Measurements from ENCODE around the gene PSMC2.

PSMC2 gene

GRCh38 chr7:103338864-103339263 is 8.6 kb upstream of the PSMC2 start:
- no peaks in the 10 kb centered on the region for H3K9me3 ChIP-seq (ENCODE audit: control insufficient read depth in 2 of 2, low read length in 2 of 2)
- no peak overlapping the region for H3K4me3 ChIP-seq (ENCODE audit: low read length in 2 of 2)
- H3K27ac ChIP-seq (ENCODE audit: low read length): no peak overlapping the region
- H3K9ac ChIP-seq (ENCODE audit: low read length in 2 of 2): no peak overlapping the region
- peaks cover 4% of the 10 kb centered on the region for H3K4me1 ChIP-seq (ENCODE audit: control insufficient read depth, insufficient read depth, low read length)
- peaks cover 11 to 31% of the 10 kb centered on the region in 2 donors for H3K36me3 ChIP-seq (ENCODE audit: control insufficient read depth in 2 of 2, insufficient read depth in 2 of 2, low read length in 2 of 2)
- no peaks in the 10 kb centered on the region for H3K27me3 ChIP-seq (ENCODE audit: control insufficient read depth in 1 of 2, insufficient read depth in 2 of 2, low read length in 2 of 2)

DNA sequence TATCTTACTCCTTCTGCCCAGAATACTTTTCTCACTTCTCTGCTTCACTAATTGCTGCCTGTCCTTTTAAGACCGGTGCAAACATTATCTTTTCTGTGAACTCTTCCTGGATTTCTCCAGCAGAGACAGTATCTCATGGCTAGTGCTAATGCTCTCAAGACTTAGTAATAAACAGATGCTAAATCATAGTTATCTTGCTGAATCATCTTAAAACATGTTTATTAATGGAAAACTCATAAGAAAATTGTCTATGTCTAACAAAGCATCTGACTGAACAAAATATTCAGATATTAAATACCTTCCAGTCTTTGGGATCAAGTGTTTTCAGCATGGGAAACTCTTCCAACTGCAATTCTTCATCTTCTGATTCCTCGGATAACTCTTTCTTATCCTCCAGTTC is 6.0 kb upstream of the PSMC2 start:
- Histone ChIP-seq H3K27me3 (ENCODE audit: control insufficient read depth in 1 of 2, insufficient read depth in 2 of 2, low read length in 2 of 2) (no peaks in the 10 kb centered on the region), H3K27ac (ENCODE audit: low read length) (no peak overlapping the region), H3K4me1 (ENCODE audit: control insufficient read depth, insufficient read depth, low read length) (peaks cover 4% of the 10 kb centered on the region), H3K9ac (ENCODE audit: low read length in 2 of 2) (no peak overlapping the region), H3K4me3 (ENCODE audit: low read length in 2 of 2) (no peak overlapping the region), H3K36me3 (ENCODE audit: control insufficient read depth in 2 of 2, insufficient read depth in 2 of 2, low read length in 2 of 2) (peaks cover 8 to 30% of the 10 kb centered on the region in 2 donors), H3K9me3 (ENCODE audit: control insufficient read depth in 2 of 2, low read length in 2 of 2) (no peaks in the 10 kb centered on the region)

DNA sequence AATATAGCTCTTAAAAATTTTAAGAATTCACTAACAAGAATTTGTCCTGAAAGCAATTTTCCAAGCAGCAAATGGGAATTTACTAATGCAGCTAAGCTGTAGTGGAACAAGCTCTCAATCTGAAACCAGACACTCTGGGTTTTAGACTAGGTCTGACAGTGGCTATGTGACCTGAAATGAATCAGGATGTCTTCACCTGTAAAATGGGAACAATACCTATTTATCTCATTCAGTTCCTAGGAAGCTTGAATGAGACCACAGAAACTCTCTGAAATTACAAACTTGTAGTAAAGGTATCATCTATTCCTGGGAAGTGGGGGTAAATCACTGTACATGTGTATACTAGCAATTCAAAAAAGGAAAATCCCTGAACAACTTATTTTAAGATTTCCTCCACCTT is 4.1 kb upstream of the PSMC2 start:
- Histone ChIP-seq H3K4me3 (ENCODE audit: low read length in 2 of 2) (peak overlapping the region; percentile 69 to 90), H3K9ac (ENCODE audit: low read length in 2 of 2) (peak overlapping the region; percentile 81 to 87), H3K27ac (ENCODE audit: low read length) (no peak overlapping the region), H3K4me1 (ENCODE audit: control insufficient read depth, insufficient read depth, low read length) (peaks cover 5% of the 10 kb centered on the region), H3K9me3 (ENCODE audit: control insufficient read depth in 2 of 2, low read length in 2 of 2) (no peaks in the 10 kb centered on the region), H3K27me3 (ENCODE audit: control insufficient read depth in 1 of 2, insufficient read depth in 2 of 2, low read length in 2 of 2) (no peaks in the 10 kb centered on the region), H3K36me3 (ENCODE audit: control insufficient read depth in 2 of 2, insufficient read depth in 2 of 2, low read length in 2 of 2) (peaks cover 0 to 16% of the 10 kb centered on the region in 2 donors)

- H3K4me3 ChIP-seq (ENCODE audit: low read length in 2 of 2): peak overlapping the region; percentile 69 to 90
- H3K27me3 ChIP-seq (ENCODE audit: control insufficient read depth in 1 of 2, insufficient read depth in 2 of 2, low read length in 2 of 2): no peaks in the 10 kb centered on the region
- H3K36me3 ChIP-seq (ENCODE audit: control insufficient read depth in 2 of 2, insufficient read depth in 2 of 2, low read length in 2 of 2): peaks cover 0 to 16% of the 10 kb centered on the region in 2 donors
- peak overlapping the region; percentile 81 to 87 for H3K9ac ChIP-seq (ENCODE audit: low read length in 2 of 2)
- no peaks in the 10 kb centered on the region for H3K9me3 ChIP-seq (ENCODE audit: control insufficient read depth in 2 of 2, low read length in 2 of 2)
- peak overlapping the region; percentile 74 for H3K27ac ChIP-seq (ENCODE audit: low read length)
- peaks cover 9% of the 10 kb centered on the region for H3K4me1 ChIP-seq (ENCODE audit: control insufficient read depth, insufficient read depth, low read length)
Observed at GRCh38 chr7:103343758-103344452, 3.5 kb upstream of the PSMC2 start.

DNA sequence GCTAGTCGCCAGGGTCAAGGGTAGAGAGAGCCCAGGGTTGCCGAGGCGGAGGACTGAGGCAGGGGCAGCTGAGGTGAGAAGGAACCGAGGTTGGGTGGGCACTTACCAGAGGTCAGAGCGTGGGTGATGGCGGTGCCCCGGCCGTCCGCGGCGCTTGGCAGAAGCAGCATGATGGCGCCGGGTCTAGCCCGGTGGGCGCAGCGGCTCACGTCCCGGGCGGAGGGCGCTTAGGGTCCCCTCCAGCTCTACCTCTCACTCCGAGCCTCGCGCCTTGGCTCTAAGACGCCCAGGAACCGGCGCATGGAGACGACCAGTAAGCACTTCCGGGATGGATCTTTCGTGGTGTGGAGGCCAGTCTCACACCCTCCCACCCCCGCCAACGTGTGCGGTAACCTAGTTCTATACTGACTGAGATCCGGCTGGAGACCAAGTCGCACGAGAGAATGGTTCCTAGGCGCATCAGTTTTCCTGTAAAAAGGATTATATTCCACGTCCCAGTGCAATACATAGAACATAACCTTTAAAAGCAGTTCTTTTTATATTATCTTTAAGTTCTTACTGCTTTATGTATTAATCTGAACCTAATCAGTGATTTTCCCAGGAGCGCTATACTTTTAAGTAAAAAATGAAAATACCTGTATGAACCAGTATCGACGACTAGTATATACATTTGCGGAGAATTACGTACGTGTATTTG is 2.8 kb upstream of the PSMC2 start, which contains the start of gene DNAJC2:
Gene DNAJC2 (minus strand): TSS at position 315 of the 697 bp plus-strand sequence. CDS start 145 bp downstream, at position 170.
- H3K4me1 ChIP-seq (ENCODE audit: control insufficient read depth, insufficient read depth, low read length): peaks cover 9% of the 10 kb centered on the region
- peak within 1 kb of the TSS; percentile 69 to 90 for H3K4me3 ChIP-seq (ENCODE audit: low read length in 2 of 2)
- peak within 1 kb of the TSS; percentile 81 to 87 for H3K9ac ChIP-seq (ENCODE audit: low read length in 2 of 2)
- H3K27ac ChIP-seq (ENCODE audit: low read length): peak within 1 kb of the TSS; percentile 74
- no peaks in the 10 kb centered on the region for H3K9me3 ChIP-seq (ENCODE audit: control insufficient read depth in 2 of 2, low read length in 2 of 2)
- H3K27me3 ChIP-seq (ENCODE audit: control insufficient read depth in 1 of 2, insufficient read depth in 2 of 2, low read length in 2 of 2): no peaks in the 10 kb centered on the region
- peaks cover 0 to 16% of the 10 kb centered on the region in 2 donors for H3K36me3 ChIP-seq (ENCODE audit: control insufficient read depth in 2 of 2, insufficient read depth in 2 of 2, low read length in 2 of 2)

DNA sequence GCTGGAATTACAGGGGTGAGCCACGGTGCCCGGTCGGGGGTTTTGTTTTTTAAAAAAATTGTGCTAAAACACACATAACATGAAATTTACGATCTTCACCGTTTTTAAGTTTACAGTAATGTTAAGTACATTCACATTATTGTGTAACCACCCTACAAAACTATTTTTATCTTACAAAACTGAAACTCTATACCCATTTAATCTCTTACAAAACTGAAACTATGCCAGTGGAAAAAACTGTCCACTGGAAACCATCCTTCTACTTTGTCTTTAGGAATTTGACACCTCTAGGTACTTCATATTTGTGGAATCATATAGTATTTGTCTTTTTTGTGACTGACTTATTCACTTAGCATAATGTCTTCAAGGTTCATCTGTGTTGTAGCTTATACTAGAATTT is 1.0 kb upstream of the PSMC2 start:
- Histone ChIP-seq H3K9ac (ENCODE audit: low read length in 2 of 2) (no peak overlapping the region), H3K4me3 (ENCODE audit: low read length in 2 of 2) (no peak overlapping the region), H3K27ac (ENCODE audit: low read length) (no peak overlapping the region), H3K27me3 (ENCODE audit: control insufficient read depth in 1 of 2, insufficient read depth in 2 of 2, low read length in 2 of 2) (no peaks in the 10 kb centered on the region), H3K36me3 (ENCODE audit: control insufficient read depth in 2 of 2, insufficient read depth in 2 of 2, low read length in 2 of 2) (peaks cover 0 to 1% of the 10 kb centered on the region in 2 donors), H3K9me3 (ENCODE audit: control insufficient read depth in 2 of 2, low read length in 2 of 2) (no peaks in the 10 kb centered on the region), H3K4me1 (ENCODE audit: control insufficient read depth, insufficient read depth, low read length) (peaks cover 9% of the 10 kb centered on the region)

DNA sequence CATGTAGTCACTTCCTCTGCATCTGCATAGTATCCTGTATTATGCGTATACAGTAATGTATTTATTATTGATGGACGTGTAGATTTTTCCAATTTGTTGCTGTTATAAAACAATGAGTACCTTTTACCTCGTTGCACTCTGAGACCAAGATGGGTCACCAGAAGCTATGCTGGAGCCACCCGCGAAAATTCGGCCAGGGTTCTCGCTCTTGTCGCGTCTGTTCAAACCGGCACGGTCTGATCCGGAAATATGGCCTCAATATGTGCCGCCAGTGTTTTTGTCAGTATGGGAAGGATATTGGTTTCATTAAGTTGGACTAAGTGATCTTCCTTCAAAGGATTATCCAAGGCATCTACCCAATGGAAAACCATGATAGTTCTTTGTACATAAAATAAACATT is 1.0 kb downstream of the PSMC2 start:
- H3K27me3 ChIP-seq (ENCODE audit: control insufficient read depth in 1 of 2, insufficient read depth in 2 of 2, low read length in 2 of 2): no peaks in the 10 kb centered on the region
- no peak overlapping the region for H3K27ac ChIP-seq (ENCODE audit: low read length)
- peak overlapping the region; percentile 99 to 100 for H3K9ac ChIP-seq (ENCODE audit: low read length in 2 of 2)
- peak overlapping the region; percentile 97 to 98 for H3K4me3 ChIP-seq (ENCODE audit: low read length in 2 of 2)
- no peaks in the 10 kb centered on the region for H3K9me3 ChIP-seq (ENCODE audit: control insufficient read depth in 2 of 2, low read length in 2 of 2)
- H3K4me1 ChIP-seq (ENCODE audit: control insufficient read depth, insufficient read depth, low read length): peaks cover 9% of the 10 kb centered on the region
- peaks cover 0 to 4% of the 10 kb centered on the region in 2 donors for H3K36me3 ChIP-seq (ENCODE audit: control insufficient read depth in 2 of 2, insufficient read depth in 2 of 2, low read length in 2 of 2)

DNA sequence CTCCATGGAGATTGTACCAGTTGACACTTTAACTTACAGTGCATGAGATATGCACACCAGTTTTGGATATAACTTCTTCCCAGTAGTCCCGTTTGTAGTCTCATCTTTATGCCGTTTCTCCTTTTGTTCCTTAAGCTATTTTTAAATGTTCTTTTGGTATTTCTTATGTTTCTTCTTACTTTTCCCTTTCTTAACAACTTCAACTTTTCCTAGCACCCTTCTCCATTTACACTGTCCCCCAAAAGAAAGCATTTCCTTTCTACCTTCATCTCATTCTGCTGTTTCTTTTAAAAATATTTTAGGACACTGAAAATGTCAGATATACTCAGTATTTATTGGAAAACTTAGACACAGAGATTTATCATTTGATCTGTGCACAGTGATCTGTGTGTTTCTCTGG is 1.5 kb downstream of the PSMC2 start:
- H3K27ac ChIP-seq (ENCODE audit: low read length): no peak overlapping the region
- H3K9me3 ChIP-seq (ENCODE audit: control insufficient read depth in 2 of 2, low read length in 2 of 2): no peaks in the 10 kb centered on the region
- no peaks in the 10 kb centered on the region for H3K27me3 ChIP-seq (ENCODE audit: control insufficient read depth in 1 of 2, insufficient read depth in 2 of 2, low read length in 2 of 2)
- peaks cover 0 to 4% of the 10 kb centered on the region in 2 donors for H3K36me3 ChIP-seq (ENCODE audit: control insufficient read depth in 2 of 2, insufficient read depth in 2 of 2, low read length in 2 of 2)
- H3K4me3 ChIP-seq (ENCODE audit: low read length in 2 of 2): peak overlapping the region in 1 of 2 donors; percentile 98
- no peak overlapping the region for H3K9ac ChIP-seq (ENCODE audit: low read length in 2 of 2)
- H3K4me1 ChIP-seq (ENCODE audit: control insufficient read depth, insufficient read depth, low read length): peaks cover 5% of the 10 kb centered on the region

GRCh38 chr7:103349805-103350204 is 2.4 kb downstream of the PSMC2 start:
- no peaks in the 10 kb centered on the region for H3K9me3 ChIP-seq (ENCODE audit: control insufficient read depth in 2 of 2, low read length in 2 of 2)
- peaks cover 5% of the 10 kb centered on the region for H3K4me1 ChIP-seq (ENCODE audit: control insufficient read depth, insufficient read depth, low read length)
- peaks cover 4 to 5% of the 10 kb centered on the region in 2 donors for H3K36me3 ChIP-seq (ENCODE audit: control insufficient read depth in 2 of 2, insufficient read depth in 2 of 2, low read length in 2 of 2)
- H3K4me3 ChIP-seq (ENCODE audit: low read length in 2 of 2): no peak overlapping the region
- no peaks in the 10 kb centered on the region for H3K27me3 ChIP-seq (ENCODE audit: control insufficient read depth in 1 of 2, insufficient read depth in 2 of 2, low read length in 2 of 2)
- no peak overlapping the region for H3K9ac ChIP-seq (ENCODE audit: low read length in 2 of 2)
- no peak overlapping the region for H3K27ac ChIP-seq (ENCODE audit: low read length)

DNA sequence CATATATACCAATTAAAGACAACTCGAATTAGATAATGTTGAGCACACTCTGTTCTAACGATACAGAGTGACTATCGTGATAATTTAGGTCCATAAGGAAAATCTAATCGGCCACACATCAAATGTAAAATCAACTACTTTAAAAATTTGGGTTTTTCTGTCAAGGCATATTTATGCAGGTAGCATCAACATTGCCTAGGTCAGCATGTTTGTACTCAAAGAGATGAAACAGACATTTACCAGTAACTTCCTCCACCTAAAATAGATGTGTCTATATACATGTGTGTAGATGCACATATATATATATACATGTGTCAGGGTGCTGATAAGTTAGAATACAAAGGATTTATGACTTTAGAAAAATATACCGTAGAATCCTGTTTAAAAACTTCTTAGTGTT is 22.0 kb downstream of the PSMC2 start:
- Histone ChIP-seq H3K27me3 (ENCODE audit: control insufficient read depth in 1 of 2, insufficient read depth in 2 of 2, low read length in 2 of 2) (no peaks in the 10 kb centered on the region), H3K9ac (ENCODE audit: low read length in 2 of 2) (no peak overlapping the region), H3K4me1 (ENCODE audit: control insufficient read depth, insufficient read depth, low read length) (no peaks in the 10 kb centered on the region), H3K9me3 (ENCODE audit: control insufficient read depth in 2 of 2, low read length in 2 of 2) (no peaks in the 10 kb centered on the region), H3K27ac (ENCODE audit: low read length) (no peak overlapping the region), H3K36me3 (ENCODE audit: control insufficient read depth in 2 of 2, insufficient read depth in 2 of 2, low read length in 2 of 2) (peaks cover 18 to 35% of the 10 kb centered on the region in 2 donors), H3K4me3 (ENCODE audit: low read length in 2 of 2) (no peak overlapping the region)
